Measurements from ENCODE around the gene KRTAP23-1.

DNA sequence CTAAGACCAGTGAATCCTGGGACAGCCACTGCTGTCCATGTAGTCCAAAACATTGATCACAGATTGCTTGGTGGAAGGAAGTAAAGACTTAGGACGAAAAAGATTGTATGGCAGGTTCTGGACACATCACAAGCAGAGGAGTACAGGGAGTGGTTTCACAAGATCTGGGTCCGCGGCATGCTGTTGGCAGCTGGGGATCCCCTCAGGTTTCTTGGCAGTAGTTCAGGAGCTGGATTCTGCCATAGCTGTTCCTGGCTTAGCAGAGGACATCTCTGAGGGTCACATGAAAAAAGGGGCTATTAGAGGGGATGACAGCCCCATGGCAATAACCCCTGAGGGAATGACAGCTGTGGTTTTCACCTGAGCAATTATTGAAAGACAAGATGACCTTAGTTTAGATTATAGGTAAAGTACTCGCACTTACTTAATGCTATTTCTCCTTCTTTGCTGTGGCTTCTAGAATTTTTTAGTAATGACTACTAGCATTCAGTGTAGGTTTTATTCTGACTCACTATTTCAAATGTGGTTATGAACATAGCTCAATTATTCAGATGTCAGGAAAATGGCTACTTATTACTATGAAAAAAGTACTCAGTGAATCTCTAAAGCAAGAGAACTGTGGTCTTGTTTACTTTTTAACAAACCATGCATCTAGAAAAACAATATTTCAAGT is 19.1 kb downstream of the KRTAP23-1 start:
- TF ChIP-seq, protein P1, sequence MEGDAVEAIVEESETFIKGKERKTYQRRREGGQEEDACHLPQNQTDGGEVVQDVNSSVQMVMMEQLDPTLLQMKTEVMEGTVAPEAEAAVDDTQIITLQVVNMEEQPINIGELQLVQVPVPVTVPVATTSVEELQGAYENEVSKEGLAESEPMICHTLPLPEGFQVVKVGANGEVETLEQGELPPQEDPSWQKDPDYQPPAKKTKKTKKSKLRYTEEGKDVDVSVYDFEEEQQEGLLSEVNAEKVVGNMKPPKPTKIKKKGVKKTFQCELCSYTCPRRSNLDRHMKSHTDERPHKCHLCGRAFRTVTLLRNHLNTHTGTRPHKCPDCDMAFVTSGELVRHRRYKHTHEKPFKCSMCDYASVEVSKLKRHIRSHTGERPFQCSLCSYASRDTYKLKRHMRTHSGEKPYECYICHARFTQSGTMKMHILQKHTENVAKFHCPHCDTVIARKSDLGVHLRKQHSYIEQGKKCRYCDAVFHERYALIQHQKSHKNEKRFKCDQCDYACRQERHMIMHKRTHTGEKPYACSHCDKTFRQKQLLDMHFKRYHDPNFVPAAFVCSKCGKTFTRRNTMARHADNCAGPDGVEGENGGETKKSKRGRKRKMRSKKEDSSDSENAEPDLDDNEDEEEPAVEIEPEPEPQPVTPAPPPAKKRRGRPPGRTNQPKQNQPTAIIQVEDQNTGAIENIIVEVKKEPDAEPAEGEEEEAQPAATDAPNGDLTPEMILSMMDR (conservative IDR thresholded peaks at IDR 0.05): no peak
- TF ChIP-seq EZH2 (IDR thresholded peaks at IDR 0.05; ENCODE audit: low read depth): no peak

Data from PC-9 (cell line).